Fibroblast of lung (primary cell): ENCODE data around the gene PML. TPM values are rescaled to one million over a fixed set of nuclear protein-coding genes. Genes with fewer than 3 reads are reported as not detected.
"Not testable (repeated sequence)": the region's sequence is repeated elsewhere in the genome, so short reads cannot be mapped to it uniquely, and the experiment has no call there.

Experiments
- DNase-seq, 2 donors: peaks; one replicate each; pipeline versions ENCODE4 v3.0.0 to v3.0.0-alpha.2; 2010; ENCODE audit warnings: low read depth in 2 of 2
- H2AFZ ChIP-seq: 2 replicates; pipeline ENCODE4 v1.5.1; 2012; ENCODE audit warnings: low read length, control low read depth, inconsistent platforms
- H3K27ac ChIP-seq: 2 replicates; pipeline ENCODE4 v1.5.1; 2011; ENCODE audit warnings: low read length, control low read depth; ENCODE audit not compliant: insufficient read depth
- H3K27me3 ChIP-seq: 2 replicates; pipeline ENCODE4 v1.5.1; 2011; ENCODE audit warnings: mild to moderate bottlenecking, low read length; ENCODE audit not compliant: control insufficient read depth, insufficient read depth
- H3K36me3 ChIP-seq: 2 replicates; pipeline ENCODE4 v1.5.1; 2011; ENCODE audit warnings: low read length; ENCODE audit not compliant: control insufficient read depth, insufficient read depth
- H3K4me1 ChIP-seq: 2 replicates; pipeline ENCODE4 v1.5.1; 2011; ENCODE audit warnings: low read length; ENCODE audit not compliant: control insufficient read depth, insufficient read depth; ENCODE audit errors: extremely low read depth
- H3K4me2 ChIP-seq: 2 replicates; pipeline ENCODE4 v1.5.1; 2011; ENCODE audit warnings: low read length, control low read depth; ENCODE audit not compliant: insufficient read depth; ENCODE audit errors: extremely low read depth
- H3K4me3 ChIP-seq, 4 experiments: fragments of 200-600 bp in 1 of 4; sonication (generic) in 1 of 4; replicated peaks in 1 of 4; 2 replicates each; pipeline ENCODE4 v1.5.1; 2011 to 2016; ENCODE audit warnings: low read length in 4 of 4, low read depth in 3 of 4, mild to moderate bottlenecking in 3 of 4, control low read depth in 2 of 4, inconsistent platforms in 1 of 4, mixed read lengths in 1 of 4; ENCODE audit not compliant: insufficient read depth in 1 of 4; ENCODE audit errors: control extremely low read depth in 1 of 4
- H3K79me2 ChIP-seq: 2 replicates; pipeline ENCODE4 v1.5.1; 2012; ENCODE audit warnings: mild to moderate bottlenecking, low read length, inconsistent platforms; ENCODE audit not compliant: control insufficient read depth, insufficient read depth
- H3K9ac ChIP-seq: 2 replicates; pipeline ENCODE4 v1.5.1; 2011; ENCODE audit warnings: mild to moderate bottlenecking, low read length, control low read depth; ENCODE audit not compliant: insufficient read depth
- H3K9me3 ChIP-seq: 2 replicates; pipeline ENCODE4 v1.5.1; 2012; ENCODE audit warnings: low read depth, low read length; ENCODE audit not compliant: control insufficient read depth, insufficient read depth
- H4K20me1 ChIP-seq: 2 replicates; pipeline ENCODE4 v1.5.1; 2011; ENCODE audit warnings: low read length; ENCODE audit not compliant: control insufficient read depth, insufficient read depth; ENCODE audit errors: extremely low read depth
- CTCF ChIP-seq, 2 donors: IDR thresholded peaks in 1 of 2; conservative IDR thresholded peaks in 1 of 2; 1 replicate in 1 of 2; 2 replicates in 1 of 2; pipeline ENCODE4 v1.5.1; 2011 to 2012; ENCODE audit warnings: low read length in 2 of 2, control low read depth in 1 of 2, inconsistent platforms in 1 of 2, low read depth in 1 of 2, mild to moderate bottlenecking in 1 of 2
- polyA plus RNA-seq, 2 donors: library from polyadenylated mRNA; depleted of rRNA in 1 of 2; stranded (reverse) in 1 of 2; unstranded in 1 of 2; fragments of >200 nt; gene quantifications; 2 replicates each; pipeline ENCODE4 v1.2.1, GENCODE V29; 2011 to 2012; ENCODE audit warnings: missing spikeins in 1 of 2
- total RNA-seq: library from RNA; depleted of rRNA; stranded (reverse); fragments of >200 nt; gene quantifications from 2 replicates; pipeline ENCODE4 v1.2.1, GENCODE V29; 2014

The PML gene
- total and polyA plus RNA-seq, 2 donors (not counting 1 experiment from before 2014, with no cell fraction given) = 11.1 to 34.0 TPM

GRCh38 chr15:74072614-74073337 is 78.3 kb downstream of the PML start:
- H3K79me2 ChIP-seq, H3K36me3 ChIP-seq, H3K4me2 ChIP-seq, H3K9me3 ChIP-seq, DNase-seq, H3K4me3 ChIP-seq, H4K20me1 ChIP-seq, H3K9ac ChIP-seq, H3K27ac ChIP-seq, H3K27me3 ChIP-seq, H2AFZ ChIP-seq, H3K4me1 ChIP-seq: not testable (repeated sequence)
- TF ChIP-seq CTCF (conservative IDR thresholded peaks at IDR 0.05 in 1 of 2, IDR thresholded peaks at IDR 0.05 in 1 of 2; ENCODE audit: low read depth in 1 of 2, low read length in 2 of 2) = peak in 1 of 2 donors; percentile 11

- H3K27ac ChIP-seq, H3K4me2 ChIP-seq, H2AFZ ChIP-seq, H3K36me3 ChIP-seq, H3K4me1 ChIP-seq, H3K9me3 ChIP-seq, DNase-seq, H3K4me3 ChIP-seq, H4K20me1 ChIP-seq, H3K27me3 ChIP-seq, H3K79me2 ChIP-seq, H3K9ac ChIP-seq: not testable (repeated sequence)
These were observed 81.3 kb downstream of the PML start for GRCh38 chr15:74075781-74076180.

- H2AFZ ChIP-seq, H4K20me1 ChIP-seq, H3K9me3 ChIP-seq, H3K4me3 ChIP-seq, H3K4me1 ChIP-seq, H3K27me3 ChIP-seq, H3K4me2 ChIP-seq, H3K36me3 ChIP-seq, H3K79me2 ChIP-seq, DNase-seq, H3K9ac ChIP-seq, H3K27ac ChIP-seq: not testable (repeated sequence)
These were observed 87.9 kb downstream of the PML start, which contains the start of gene GOLGA6A for GRCh38 chr15:74082450-74082849. GOLGA6A (minus strand) TSS chr15:74082550; CDS start chr15:74082509, 41 bp downstream.

GRCh38 chr15:74094567-74094966 is 100.1 kb downstream of the PML start:
- H3K9me3 ChIP-seq, H3K27ac ChIP-seq, H4K20me1 ChIP-seq, DNase-seq, H3K36me3 ChIP-seq, H3K4me1 ChIP-seq, H3K79me2 ChIP-seq, H3K9ac ChIP-seq, H3K4me3 ChIP-seq, H3K4me2 ChIP-seq, H3K27me3 ChIP-seq, H2AFZ ChIP-seq: not testable (repeated sequence)

- not testable (repeated sequence) for H3K79me2 ChIP-seq, H3K4me2 ChIP-seq, H3K36me3 ChIP-seq, H3K4me1 ChIP-seq, DNase-seq, H3K9me3 ChIP-seq, H2AFZ ChIP-seq, H3K4me3 ChIP-seq, H3K9ac ChIP-seq, H3K27ac ChIP-seq, H3K27me3 ChIP-seq, H4K20me1 ChIP-seq
These were observed 101.1 kb downstream of the PML start for GRCh38 chr15:74095610-74096009.

GRCh38 chr15:74096753-74097474 is 102.4 kb downstream of the PML start:
- not testable (repeated sequence) for DNase-seq, H3K36me3 ChIP-seq, H3K9me3 ChIP-seq, H3K27me3 ChIP-seq, H3K79me2 ChIP-seq, H2AFZ ChIP-seq, H4K20me1 ChIP-seq, H3K9ac ChIP-seq, H3K4me3 ChIP-seq, H3K27ac ChIP-seq, H3K4me2 ChIP-seq, H3K4me1 ChIP-seq
